HepG2 (cell line): ENCODE results near the gene PTMA. TPM values are rescaled to one million over a fixed set of nuclear protein-coding genes. Genes with fewer than 3 reads are reported as not detected.

ENCODE experiments used
- ATAD3A ChIP-seq: sonication (generic); formaldehyde crosslinking; IDR thresholded peaks from 2 replicates; pipeline ENCODE4 v1.4.0; 2020; ENCODE audit warnings: missing genetic modification reagents
- NFYB ChIP-seq: sonication (generic); formaldehyde crosslinking; IDR thresholded peaks from 2 replicates; pipeline ENCODE4 v1.4.0; 2020; ENCODE audit warnings: missing genetic modification reagents
- NR2F1 ChIP-seq, 2 experiments: fragments of 450-650 bp in 1 of 2; formaldehyde crosslinking in 1 of 2; IDR thresholded peaks; 2 replicates each; pipeline versions ENCODE4 v1.5.0 to v1.6.1; 2016 to 2020; ENCODE audit warnings: mild to moderate bottlenecking in 1 of 2, missing compliant biosample characterization in 1 of 2, missing genetic modification reagents in 1 of 2, moderate library complexity in 1 of 2
- PCBP1 ChIP-seq: fragments of 200-400 bp; formaldehyde crosslinking; IDR thresholded peaks from 2 replicates; pipeline ENCODE4 v1.6.1; 2017; ENCODE audit warnings: mild to moderate bottlenecking, low read depth, low read length, borderline replicate concordance
- SMYD3 ChIP-seq: sonication (generic); formaldehyde crosslinking; IDR thresholded peaks from 2 replicates; pipeline ENCODE4 v1.8.1; 2023; ENCODE audit warnings: mild to moderate bottlenecking, missing genetic modification reagents
- TAF1 ChIP-seq: sonication (generic); formaldehyde crosslinking; IDR thresholded peaks from 2 replicates; pipeline ENCODE4 v1.4.0; 2020; ENCODE audit warnings: missing genetic modification reagents
- ZNF441 ChIP-seq: sonication (generic); formaldehyde crosslinking; IDR thresholded peaks from 2 replicates; pipeline ENCODE4 v1.7.0; 2021; ENCODE audit warnings: missing genetic modification reagents, borderline replicate concordance
- ZNF530 ChIP-seq: sonication (generic); formaldehyde crosslinking; IDR thresholded peaks from 2 replicates; pipeline ENCODE4 v1.5.0; 2020; ENCODE audit warnings: low read depth, mild to moderate bottlenecking, missing genetic modification reagents
- ZNF558 ChIP-seq: sonication (generic); formaldehyde crosslinking; IDR thresholded peaks from 2 replicates; pipeline ENCODE4 v1.9.0; 2022; ENCODE audit warnings: mild to moderate bottlenecking, missing genetic modification reagents, borderline replicate concordance
- polyA plus RNA-seq, 8 experiments: library from polyadenylated mRNA; depleted of rRNA in 3 of 8; stranded (reverse) in 7 of 8; unstranded in 1 of 8; fragments of >200 nt; fragmentation: Illumina TruSeq in 4 of 8; extraction: Trizol in 4 of 8; gene quantifications; 2 replicates each; pipeline versions ENCODE4 v1.2.1 to v1.2.3, GENCODE V29; 2011 to 2016; ENCODE audit warnings: low read depth in 4 of 8, missing spikeins in 1 of 8, mixed read lengths in 1 of 8; ENCODE audit not compliant: insufficient read depth in 1 of 8
- total RNA-seq, 5 experiments: library from RNA; depleted of rRNA; stranded (reverse); fragments of >200 nt; fragmentation: Illumina TruSeq; extraction: Trizol; gene quantifications; 2 replicates each; pipeline ENCODE4 v1.2.3, GENCODE V29; 2016; ENCODE audit warnings: low read depth in 1 of 5
- TF ChIP-seq, protein P1 (sequence below): sonication (generic); formaldehyde crosslinking; IDR thresholded peaks from 2 replicates; pipeline ENCODE4 v1.4.0; 2020; ENCODE audit warnings: missing genetic modification reagents, borderline replicate concordance
- TF ChIP-seq, protein P2 (sequence below): sonication (generic); formaldehyde crosslinking; IDR thresholded peaks from 2 replicates; pipeline ENCODE4 v1.5.0; 2020; ENCODE audit warnings: missing genetic modification reagents
- TF ChIP-seq, protein P3 (sequence below): sonication (generic); formaldehyde crosslinking; IDR thresholded peaks from 2 replicates; pipeline ENCODE4 v1.4.0; 2020; ENCODE audit warnings: low read depth, mild to moderate bottlenecking, missing genetic modification reagents
- TF ChIP-seq, protein P4 (sequence below): sonication (generic); formaldehyde crosslinking; IDR thresholded peaks from 2 replicates; pipeline ENCODE4 v1.4.0; 2020; ENCODE audit warnings: missing genetic modification reagents
- TF ChIP-seq, protein P5 (sequence below): IDR thresholded peaks from 2 replicates; pipeline ENCODE4 v1.6.1; 2012; ENCODE audit warnings: low read depth, low read length, improper control_type of control experiment
- TF ChIP-seq, protein P6 (sequence below): sonication (generic); formaldehyde crosslinking; IDR thresholded peaks from 2 replicates; pipeline ENCODE4 v1.4.0; 2020; ENCODE audit warnings: missing genetic modification reagents, borderline replicate concordance

PTMA gene
- total and polyA plus RNA-seq, 2 of the 13 experiments (the other 11 are each of a cell fraction or from before 2014, with no cell fraction given), result 190 to 1,086 TPM

DNA sequence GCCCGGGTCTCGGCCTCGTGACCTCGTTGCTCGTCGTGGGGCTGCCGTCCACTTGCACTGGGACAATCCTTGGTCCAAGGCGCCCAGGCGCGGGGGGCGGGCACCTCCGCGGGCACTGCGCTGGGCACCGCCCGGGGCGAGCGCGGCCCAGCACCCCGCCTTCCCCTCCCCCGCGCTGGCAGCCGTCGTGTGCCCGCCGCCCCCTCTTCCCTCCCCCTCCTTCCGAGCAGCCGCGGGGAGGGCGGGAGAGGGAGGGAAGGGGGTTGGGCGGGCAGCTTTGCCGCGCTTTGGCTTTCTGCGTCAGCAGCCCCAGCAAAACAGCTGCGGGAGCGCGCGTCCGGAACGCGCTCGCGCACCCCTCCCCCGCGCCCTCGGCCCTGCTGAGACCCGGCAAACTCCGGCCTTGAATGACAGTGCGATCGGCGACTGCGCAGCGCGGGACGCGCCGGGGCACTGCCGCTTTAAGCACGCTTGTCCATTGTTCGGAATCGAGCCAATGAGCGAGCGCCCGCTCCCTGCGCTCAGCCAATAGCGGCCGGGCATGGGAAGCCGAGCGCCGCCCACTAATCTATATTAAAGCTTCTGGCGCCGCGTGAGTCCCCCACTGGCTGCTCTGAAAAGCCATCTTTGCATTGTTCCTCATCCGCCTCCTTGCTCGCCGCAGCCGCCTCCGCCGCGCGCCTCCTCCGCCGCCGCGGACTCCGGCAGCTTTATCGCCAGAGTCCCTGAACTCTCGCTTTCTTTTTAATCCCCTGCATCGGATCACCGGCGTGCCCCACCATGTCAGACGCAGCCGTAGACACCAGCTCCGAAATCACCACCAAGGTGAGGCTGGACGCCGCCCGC, at the start of gene PTMA (continued):
- TF ChIP-seq ZNF530 (CRISPR knock-in tag) (no peak; the same call in 1 of the 2 replicates), ATAD3A (CRISPR knock-in tag) (no peak), ZNF558 (CRISPR knock-in tag) (peak; percentile 82; the same call in 1 of the 2 replicates), NFYB (CRISPR knock-in tag) (peak; percentile 94), SMYD3 (CRISPR knock-in tag) (peak; percentile 84), TAF1 (CRISPR knock-in tag) (peak; percentile 97), NR2F1 (CRISPR knock-in tag; IDR thresholded peaks at IDR 0.05) (no peak), PCBP1 (peak; percentile 71; the same call in 1 of the 2 replicates), ZNF441 (CRISPR knock-in tag) (peak; percentile 96)
- TF ChIP-seq, protein P1, sequence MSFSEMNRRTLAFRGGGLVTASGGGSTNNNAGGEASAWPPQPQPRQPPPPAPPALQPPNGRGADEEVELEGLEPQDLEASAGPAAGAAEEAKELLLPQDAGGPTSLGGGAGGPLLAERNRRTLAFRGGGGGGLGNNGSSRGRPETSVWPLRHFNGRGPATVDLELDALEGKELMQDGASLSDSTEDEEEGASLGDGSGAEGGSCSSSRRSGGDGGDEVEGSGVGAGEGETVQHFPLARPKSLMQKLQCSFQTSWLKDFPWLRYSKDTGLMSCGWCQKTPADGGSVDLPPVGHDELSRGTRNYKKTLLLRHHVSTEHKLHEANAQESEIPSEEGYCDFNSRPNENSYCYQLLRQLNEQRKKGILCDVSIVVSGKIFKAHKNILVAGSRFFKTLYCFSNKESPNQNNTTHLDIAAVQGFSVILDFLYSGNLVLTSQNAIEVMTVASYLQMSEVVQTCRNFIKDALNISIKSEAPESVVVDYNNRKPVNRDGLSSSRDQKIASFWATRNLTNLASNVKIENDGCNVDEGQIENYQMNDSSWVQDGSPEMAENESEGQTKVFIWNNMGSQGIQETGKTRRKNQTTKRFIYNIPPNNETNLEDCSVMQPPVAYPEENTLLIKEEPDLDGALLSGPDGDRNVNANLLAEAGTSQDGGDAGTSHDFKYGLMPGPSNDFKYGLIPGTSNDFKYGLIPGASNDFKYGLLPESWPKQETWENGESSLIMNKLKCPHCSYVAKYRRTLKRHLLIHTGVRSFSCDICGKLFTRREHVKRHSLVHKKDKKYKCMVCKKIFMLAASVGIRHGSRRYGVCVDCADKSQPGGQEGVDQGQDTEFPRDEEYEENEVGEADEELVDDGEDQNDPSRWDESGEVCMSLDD (CRISPR knock-in tag), result no peak
- TF ChIP-seq, protein P2, sequence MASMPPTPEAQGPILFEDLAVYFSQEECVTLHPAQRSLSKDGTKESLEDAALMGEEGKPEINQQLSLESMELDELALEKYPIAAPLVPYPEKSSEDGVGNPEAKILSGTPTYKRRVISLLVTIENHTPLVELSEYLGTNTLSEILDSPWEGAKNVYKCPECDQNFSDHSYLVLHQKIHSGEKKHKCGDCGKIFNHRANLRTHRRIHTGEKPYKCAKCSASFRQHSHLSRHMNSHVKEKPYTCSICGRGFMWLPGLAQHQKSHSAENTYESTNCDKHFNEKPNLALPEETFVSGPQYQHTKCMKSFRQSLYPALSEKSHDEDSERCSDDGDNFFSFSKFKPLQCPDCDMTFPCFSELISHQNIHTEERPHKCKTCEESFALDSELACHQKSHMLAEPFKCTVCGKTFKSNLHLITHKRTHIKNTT (CRISPR knock-in tag), result no peak
- TF ChIP-seq, protein P3, sequence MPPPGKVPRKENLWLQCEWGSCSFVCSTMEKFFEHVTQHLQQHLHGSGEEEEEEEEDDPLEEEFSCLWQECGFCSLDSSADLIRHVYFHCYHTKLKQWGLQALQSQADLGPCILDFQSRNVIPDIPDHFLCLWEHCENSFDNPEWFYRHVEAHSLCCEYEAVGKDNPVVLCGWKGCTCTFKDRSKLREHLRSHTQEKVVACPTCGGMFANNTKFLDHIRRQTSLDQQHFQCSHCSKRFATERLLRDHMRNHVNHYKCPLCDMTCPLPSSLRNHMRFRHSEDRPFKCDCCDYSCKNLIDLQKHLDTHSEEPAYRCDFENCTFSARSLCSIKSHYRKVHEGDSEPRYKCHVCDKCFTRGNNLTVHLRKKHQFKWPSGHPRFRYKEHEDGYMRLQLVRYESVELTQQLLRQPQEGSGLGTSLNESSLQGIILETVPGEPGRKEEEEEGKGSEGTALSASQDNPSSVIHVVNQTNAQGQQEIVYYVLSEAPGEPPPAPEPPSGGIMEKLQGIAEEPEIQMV (CRISPR knock-in tag), result peak; percentile 74
- TF ChIP-seq, protein P4, sequence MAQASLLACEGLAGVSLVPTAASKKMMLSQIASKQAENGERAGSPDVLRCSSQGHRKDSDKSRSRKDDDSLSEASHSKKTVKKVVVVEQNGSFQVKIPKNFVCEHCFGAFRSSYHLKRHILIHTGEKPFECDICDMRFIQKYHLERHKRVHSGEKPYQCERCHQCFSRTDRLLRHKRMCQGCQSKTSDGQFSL, result no peak
- TF ChIP-seq, protein P5, sequence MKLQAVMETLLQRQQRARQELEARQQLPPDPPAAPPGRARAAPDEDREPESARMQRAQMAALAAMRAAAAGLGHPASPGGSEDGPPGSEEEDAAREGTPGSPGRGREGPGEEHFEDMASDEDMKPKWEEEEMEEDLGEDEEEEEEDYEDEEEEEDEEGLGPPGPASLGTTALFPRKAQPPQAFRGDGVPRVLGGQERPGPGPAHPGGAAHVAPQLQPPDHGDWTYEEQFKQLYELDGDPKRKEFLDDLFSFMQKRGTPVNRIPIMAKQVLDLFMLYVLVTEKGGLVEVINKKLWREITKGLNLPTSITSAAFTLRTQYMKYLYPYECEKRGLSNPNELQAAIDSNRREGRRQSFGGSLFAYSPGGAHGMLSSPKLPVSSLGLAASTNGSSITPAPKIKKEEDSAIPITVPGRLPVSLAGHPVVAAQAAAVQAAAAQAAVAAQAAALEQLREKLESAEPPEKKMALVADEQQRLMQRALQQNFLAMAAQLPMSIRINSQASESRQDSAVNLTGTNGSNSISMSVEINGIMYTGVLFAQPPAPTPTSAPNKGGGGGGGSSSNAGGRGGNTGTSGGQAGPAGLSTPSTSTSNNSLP, result no peak
- TF ChIP-seq, protein P6, sequence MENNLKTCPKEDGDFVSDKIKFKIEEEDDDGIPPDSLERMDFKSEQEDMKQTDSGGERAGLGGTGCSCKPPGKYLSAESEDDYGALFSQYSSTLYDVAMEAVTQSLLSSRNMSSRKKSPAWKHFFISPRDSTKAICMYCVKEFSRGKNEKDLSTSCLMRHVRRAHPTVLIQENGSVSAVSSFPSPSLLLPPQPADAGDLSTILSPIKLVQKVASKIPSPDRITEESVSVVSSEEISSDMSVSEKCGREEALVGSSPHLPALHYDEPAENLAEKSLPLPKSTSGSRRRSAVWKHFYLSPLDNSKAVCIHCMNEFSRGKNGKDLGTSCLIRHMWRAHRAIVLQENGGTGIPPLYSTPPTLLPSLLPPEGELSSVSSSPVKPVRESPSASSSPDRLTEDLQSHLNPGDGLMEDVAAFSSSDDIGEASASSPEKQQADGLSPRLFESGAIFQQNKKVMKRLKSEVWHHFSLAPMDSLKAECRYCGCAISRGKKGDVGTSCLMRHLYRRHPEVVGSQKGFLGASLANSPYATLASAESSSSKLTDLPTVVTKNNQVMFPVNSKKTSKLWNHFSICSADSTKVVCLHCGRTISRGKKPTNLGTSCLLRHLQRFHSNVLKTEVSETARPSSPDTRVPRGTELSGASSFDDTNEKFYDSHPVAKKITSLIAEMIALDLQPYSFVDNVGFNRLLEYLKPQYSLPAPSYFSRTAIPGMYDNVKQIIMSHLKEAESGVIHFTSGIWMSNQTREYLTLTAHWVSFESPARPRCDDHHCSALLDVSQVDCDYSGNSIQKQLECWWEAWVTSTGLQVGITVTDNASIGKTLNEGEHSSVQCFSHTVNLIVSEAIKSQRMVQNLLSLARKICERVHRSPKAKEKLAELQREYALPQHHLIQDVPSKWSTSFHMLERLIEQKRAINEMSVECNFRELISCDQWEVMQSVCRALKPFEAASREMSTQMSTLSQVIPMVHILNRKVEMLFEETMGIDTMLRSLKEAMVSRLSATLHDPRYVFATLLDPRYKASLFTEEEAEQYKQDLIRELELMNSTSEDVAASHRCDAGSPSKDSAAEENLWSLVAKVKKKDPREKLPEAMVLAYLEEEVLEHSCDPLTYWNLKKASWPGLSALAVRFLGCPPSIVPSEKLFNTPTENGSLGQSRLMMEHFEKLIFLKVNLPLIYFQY (CRISPR knock-in tag), result no peak
